ENCODE data around the gene FADS1.
A peak's percentile ranks its signal among the peaks of the same experiment; 100 is the strongest.

The FADS1 gene

DNA sequence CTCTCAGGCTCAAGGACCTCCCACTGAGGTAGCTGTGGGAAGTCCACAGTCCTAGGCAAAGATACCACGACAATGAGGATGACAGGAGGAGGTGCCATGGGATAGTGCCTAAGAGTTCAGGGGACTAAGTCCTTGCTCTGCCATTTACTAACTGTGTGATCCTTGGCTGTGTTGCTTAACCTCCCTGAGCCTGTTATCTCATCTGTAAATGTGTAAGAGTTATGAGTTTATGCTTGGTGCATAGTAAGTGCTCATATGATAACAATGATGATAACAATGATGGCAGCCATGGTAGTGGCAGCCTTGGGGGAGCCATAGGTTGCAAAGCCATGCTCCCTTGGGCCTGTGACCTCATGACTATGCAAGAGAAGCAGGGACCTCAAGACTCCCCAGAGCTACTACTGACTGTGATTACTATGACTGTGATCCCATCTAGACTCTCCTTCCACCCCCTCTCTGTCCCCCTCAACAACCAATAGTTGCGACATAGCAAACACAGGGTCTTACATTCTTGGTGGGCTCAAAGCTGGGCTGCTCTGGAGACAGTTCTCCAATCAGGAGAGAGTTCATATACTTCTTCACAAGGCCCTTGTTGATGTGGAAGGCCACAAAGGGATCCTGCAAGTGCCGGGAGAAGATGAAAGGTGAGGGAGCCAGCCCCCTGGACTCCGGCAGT is 3.9 kb downstream of the FADS1 start:
- Histone ChIP-seq H4K20me1 (peaks cover 0 to 52% (median 7%) of the 10 kb centered on the region in 11 experiments; a peak in 10 of 22 replicates), H3K36me3 (peaks cover 55 to 67% (median 64%) of the 10 kb centered on the region in 11 experiments), H3K27ac (no peak overlapping the region), H3K27me3 (no peaks in the 10 kb centered on the region), H3K4me1 (peaks cover 7 to 25% (median 18%) of the 10 kb centered on the region in 10 experiments; a peak in 19 of 20 replicates), H3K4me2 (0 out of 22 replicates have a peak overlapping the region, but pooled peaks of 1 of the 11 experiments have one; percentile 4), H3K4me3 (no peak overlapping the region), H3K9ac (no peak overlapping the region), H3K9me3 (replicated peaks in 1 of 11) (peaks cover 0 to 8% (median 4%) of the 10 kb centered on the region in 11 experiments; a peak in 10 of 22 replicates)
- TF ChIP-seq Cebpa-rat (IDR thresholded peaks at IDR 0.05) = peak in 5 of 11 experiments; percentile 20 to 79 (median 41); a peak in 5 of 22 replicates

- peaks cover 0 to 61% (median 7%) of the 10 kb centered on the region in 11 experiments; a peak in 10 of 22 replicates for H4K20me1 ChIP-seq
- no peak overlapping the region for H3K27ac ChIP-seq
- peaks cover 0 to 8% (median 4%) of the 10 kb centered on the region in 11 experiments; a peak in 10 of 22 replicates for H3K9me3 ChIP-seq (replicated peaks in 1 of 11)
- H3K9ac ChIP-seq = no peak overlapping the region
- H3K4me2 ChIP-seq = no peak overlapping the region
- peaks cover 65 to 77% (median 74%) of the 10 kb centered on the region in 11 experiments for H3K36me3 ChIP-seq
- peaks cover 0 to 17% (median 10%) of the 10 kb centered on the region in 10 experiments; a peak in 11 of 20 replicates for H3K4me1 ChIP-seq
- H3K27me3 ChIP-seq = no peaks in the 10 kb centered on the region
- no peak for TF ChIP-seq Cebpa-rat (IDR thresholded peaks at IDR 0.05)
- no peak overlapping the region for H3K4me3 ChIP-seq
These were observed 5.0 kb downstream of the FADS1 start for GRCh38 chr11:61811831-61812230.

DNA sequence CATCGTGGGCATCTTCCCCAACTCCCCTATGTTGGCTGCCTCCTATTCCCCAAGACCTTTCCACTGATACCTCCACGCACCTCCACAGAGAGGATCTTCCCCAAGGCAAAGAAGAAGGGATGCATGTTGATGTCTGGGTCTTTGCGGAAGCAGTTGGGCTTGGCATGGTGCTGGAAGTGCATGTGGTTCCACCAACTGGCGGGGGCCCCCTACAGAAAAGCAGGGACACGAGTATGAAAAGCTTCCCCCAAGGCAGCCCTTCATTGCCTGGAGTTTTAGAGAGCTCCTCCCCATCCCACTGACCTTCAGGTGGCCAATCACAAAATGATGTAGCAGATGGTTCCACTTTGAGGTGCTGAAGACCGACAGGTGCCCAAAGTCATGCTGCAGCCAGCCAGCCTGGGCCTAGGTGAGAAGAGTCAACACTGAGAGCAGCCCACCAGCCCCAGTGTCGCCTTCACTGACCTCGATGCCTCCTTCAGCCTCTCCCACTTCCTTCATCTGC is 6.1 kb downstream of the FADS1 start:
- Histone ChIP-seq H3K4me3 (no peak overlapping the region), H3K27ac (no peak overlapping the region), H3K9ac (no peak overlapping the region), H3K36me3 (peaks cover 74 to 88% (median 83%) of the 10 kb centered on the region in 11 experiments), H3K4me1 (peaks cover 0 to 17% (median 10%) of the 10 kb centered on the region in 10 experiments; a peak in 11 of 20 replicates), H3K4me2 (no peak overlapping the region), H4K20me1 (peaks cover 0 to 69% (median 7%) of the 10 kb centered on the region in 11 experiments; a peak in 10 of 22 replicates), H3K27me3 (no peaks in the 10 kb centered on the region), H3K9me3 (replicated peaks in 1 of 11) (peaks cover 0 to 8% (median 4%) of the 10 kb centered on the region in 11 experiments; a peak in 10 of 22 replicates)
- TF ChIP-seq Cebpa-rat (IDR thresholded peaks at IDR 0.05) = no peak

GRCh38 chr11:61806785-61807184 is 10.0 kb downstream of the FADS1 start:
- Histone ChIP-seq H3K36me3 (peaks cover 98 to 100% (median 99%) of the 10 kb centered on the region in 11 experiments), H4K20me1 (peaks cover 0 to 94% (median 21%) of the 10 kb centered on the region in 11 experiments; a peak in 12 of 22 replicates), H3K4me3 (no peak overlapping the region), H3K9me3 (replicated peaks in 1 of 11) (no peaks in the 10 kb centered on the region), H3K4me1 (peaks cover 0 to 7% (median 0%) of the 10 kb centered on the region in 10 experiments; a peak in 1 of 20 replicates), H3K27me3 (no peaks in the 10 kb centered on the region), H3K4me2 (no peak overlapping the region), H3K9ac (no peak overlapping the region), H3K27ac (0 out of 22 replicates have a peak overlapping the region, but pooled peaks of 1 of the 11 experiments have one; percentile 4)
- no peak for TF ChIP-seq Cebpa-rat (IDR thresholded peaks at IDR 0.05)

DNA sequence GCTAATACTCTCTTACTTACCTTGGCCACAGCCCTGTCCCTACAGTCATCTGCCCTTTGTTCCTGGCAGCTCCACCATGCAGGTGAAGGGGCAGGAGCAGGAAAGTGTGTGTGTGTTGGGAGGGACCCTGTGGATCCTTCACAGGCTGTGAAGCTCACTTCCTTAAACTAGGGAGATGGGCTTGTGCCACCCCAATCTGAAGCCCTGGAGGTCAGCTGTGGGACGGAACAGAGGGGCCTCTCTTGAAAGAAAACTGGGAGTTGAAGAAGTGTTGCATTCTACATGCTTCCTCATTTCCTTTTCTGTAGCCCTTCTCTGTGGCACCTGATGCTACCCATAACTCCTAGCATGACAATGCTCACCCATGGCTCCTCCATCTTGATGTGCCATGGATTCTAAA is 11.7 kb downstream of the FADS1 start:
- peaks cover 0 to 7% (median 0%) of the 10 kb centered on the region in 10 experiments; a peak in 1 of 20 replicates for H3K4me1 ChIP-seq
- no peak overlapping the region for H3K27ac ChIP-seq
- H3K27me3 ChIP-seq = no peaks in the 10 kb centered on the region
- H3K9me3 ChIP-seq (replicated peaks in 1 of 11) = no peaks in the 10 kb centered on the region
- no peak overlapping the region for H3K4me2 ChIP-seq
- H3K4me3 ChIP-seq = no peak overlapping the region
- H3K36me3 ChIP-seq = peaks cover 88 to 100% (median 99%) of the 10 kb centered on the region in 11 experiments
- peak overlapping the region in 1 of 11 experiments; percentile 7; a peak in 2 of 22 replicates for H3K9ac ChIP-seq
- TF ChIP-seq Cebpa-rat (IDR thresholded peaks at IDR 0.05) = no peak
- H4K20me1 ChIP-seq = peaks cover 0 to 90% (median 23%) of the 10 kb centered on the region in 11 experiments; a peak in 12 of 22 replicates

DNA sequence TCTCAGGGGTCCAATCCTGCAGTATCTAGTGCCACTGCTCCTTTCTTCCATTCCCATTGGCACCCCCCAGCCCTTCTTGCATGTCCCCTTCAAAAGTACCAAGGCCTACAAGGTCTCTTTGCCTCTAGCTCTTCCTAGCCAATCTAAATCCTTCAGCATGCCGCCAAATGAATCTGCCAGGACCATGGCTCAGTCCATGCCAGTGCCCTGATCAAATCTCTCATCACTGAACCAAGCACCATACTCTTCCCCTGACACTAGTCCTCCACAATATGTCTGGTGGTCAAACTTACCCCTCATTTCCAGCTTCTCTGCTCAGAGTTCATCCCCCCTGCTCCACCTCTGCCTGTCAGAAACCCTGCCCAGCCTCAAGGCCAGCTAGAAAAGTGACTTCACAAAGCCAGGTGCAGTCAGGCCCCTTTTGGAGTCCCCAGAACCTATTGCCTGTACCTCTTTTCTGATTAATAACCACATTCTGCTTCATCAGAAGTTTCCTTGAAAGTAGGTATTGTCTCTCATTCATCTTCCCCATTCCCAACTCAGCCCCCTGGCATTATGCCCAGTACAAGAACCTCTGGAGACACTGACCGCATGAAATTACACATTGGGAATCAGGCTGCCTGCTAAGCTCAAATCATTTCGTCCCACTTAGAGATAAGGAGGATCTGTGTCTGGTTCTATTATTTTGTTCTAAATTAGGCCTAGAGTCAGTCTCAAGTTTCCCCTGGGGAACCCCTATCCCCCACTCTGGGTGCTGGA is 12.7 kb downstream of the FADS1 start:
- H3K36me3 ChIP-seq = peaks cover 77 to 100% (median 98%) of the 10 kb centered on the region in 11 experiments
- H3K4me2 ChIP-seq = no peak overlapping the region

DNA sequence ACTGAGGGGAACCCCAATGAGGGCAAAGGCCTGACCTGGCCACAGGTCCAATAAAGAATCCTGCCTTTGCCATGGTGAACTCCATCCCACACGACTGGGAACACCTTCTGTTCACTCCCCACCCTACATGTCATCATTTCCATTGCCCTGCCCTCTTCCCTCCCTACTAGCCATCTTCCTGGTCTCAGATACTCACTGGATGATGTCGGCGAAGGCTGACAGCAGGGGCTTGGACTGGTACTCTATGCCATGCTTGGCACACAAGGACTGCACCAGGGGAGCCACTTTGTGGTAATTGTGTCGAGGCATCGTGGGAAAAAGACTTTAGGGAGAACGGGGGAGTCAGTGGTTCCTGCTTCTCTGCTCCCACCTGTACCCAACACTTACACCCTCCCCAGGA is 14.2 kb downstream of the FADS1 start:
- Histone ChIP-seq H3K9me3 (replicated peaks in 1 of 11) (no peaks in the 10 kb centered on the region), H3K27me3 (no peaks in the 10 kb centered on the region), H3K4me2 (no peak overlapping the region), H3K36me3 (peaks cover 62 to 100% (median 97%) of the 10 kb centered on the region in 11 experiments), H4K20me1 (peaks cover 0 to 71% (median 21%) of the 10 kb centered on the region in 11 experiments; a peak in 11 of 22 replicates), H3K27ac (no peak overlapping the region), H3K4me1 (peaks cover 0 to 18% (median 6%) of the 10 kb centered on the region in 10 experiments; a peak in 10 of 20 replicates), H3K9ac (peak overlapping the region in 2 of 11 experiments; percentile 14 to 19; a peak in 2 of 22 replicates), H3K4me3 (no peak overlapping the region)
- no peak for TF ChIP-seq Cebpa-rat (IDR thresholded peaks at IDR 0.05)

More for the DNA sequence above, 12.7 kb downstream of the FADS1 start:
- peak overlapping the region in 1 of 11 experiments; percentile 51; a peak in 2 of 22 replicates for H3K9ac ChIP-seq
- H4K20me1 ChIP-seq = peaks cover 0 to 85% (median 25%) of the 10 kb centered on the region in 11 experiments; a peak in 10 of 22 replicates
- H3K4me3 ChIP-seq = no peak overlapping the region
- H3K27me3 ChIP-seq = no peaks in the 10 kb centered on the region
- no peaks in the 10 kb centered on the region for H3K9me3 ChIP-seq (replicated peaks in 1 of 11)
- H3K4me1 ChIP-seq = peaks cover 0 to 14% (median 3%) of the 10 kb centered on the region in 10 experiments; a peak in 9 of 20 replicates
- no peak overlapping the region for H3K27ac ChIP-seq
- TF ChIP-seq Cebpa-rat (IDR thresholded peaks at IDR 0.05) = no peak

Measured in BLaER1 treated with 17β-estradiol and CSF1 and Interleukin-3, amounts not matched to agents 10 nM and 100 nM (cell line).